ENCODE data around the gene SMARCB1.

The SMARCB1 gene

DNA sequence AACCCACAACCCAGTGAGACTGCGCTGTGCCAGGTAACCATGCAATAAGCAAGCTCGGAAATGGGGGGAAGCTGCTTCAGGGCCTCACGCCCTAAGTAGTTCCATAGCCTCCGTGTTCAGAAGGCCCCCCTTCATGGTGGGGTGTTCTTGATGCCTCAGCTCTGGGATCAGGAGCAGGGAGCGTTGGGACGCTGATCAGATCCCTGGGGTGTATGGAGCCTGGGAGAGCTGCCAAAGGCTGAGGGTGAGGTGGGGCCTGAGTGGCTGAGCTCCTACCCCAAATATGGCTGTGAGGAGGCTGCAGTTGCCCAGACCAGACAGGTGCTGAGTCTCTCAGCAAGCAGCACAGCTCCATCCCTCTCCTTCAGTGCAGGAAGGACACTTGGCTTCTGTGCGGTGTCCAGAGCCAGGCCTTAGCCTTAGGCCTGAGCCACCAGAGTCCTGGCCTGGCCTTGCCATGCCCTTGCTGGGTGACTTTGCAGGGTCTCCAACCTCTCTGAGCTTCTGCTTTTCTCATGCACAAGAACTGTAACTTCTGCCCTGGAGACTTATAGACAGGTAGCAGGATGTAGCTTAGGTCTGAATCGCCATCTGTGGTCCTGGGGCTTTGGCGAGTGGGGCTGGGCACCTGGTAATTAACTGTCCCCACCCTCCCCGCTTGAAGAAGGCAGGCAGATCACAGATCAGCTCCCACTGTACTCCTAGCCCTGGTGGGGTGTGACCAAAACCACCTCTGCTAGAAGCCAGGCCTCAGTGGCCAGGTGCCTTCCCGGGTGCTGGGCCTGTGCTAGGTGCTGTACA, 8.8 kb upstream of the SMARCB1 start:
- TF ChIP-seq FOXP2 (optimal IDR thresholded peaks at IDR 0.05; ENCODE audit: borderline replicate concordance, extremely low read depth, extremely low read length, insufficient read depth) (no peak), SIN3A (IDR thresholded peaks at IDR 0.05; ENCODE audit: borderline replicate concordance, insufficient read depth, low read length) (no peak), POLR2AphosphoS5 (IDR thresholded peaks at IDR 0.05; ENCODE audit: low read depth, low read length) (no peak)

- TF ChIP-seq TAF1 (IDR thresholded peaks at IDR 0.05; ENCODE audit: borderline replicate concordance, insufficient read depth, low read length) (no peak), POLR2AphosphoS5 (IDR thresholded peaks at IDR 0.05; ENCODE audit: low read depth, low read length) (no peak), SIN3A (IDR thresholded peaks at IDR 0.05; ENCODE audit: borderline replicate concordance, insufficient read depth, low read length) (no peak), FOXP2 (optimal IDR thresholded peaks at IDR 0.05; ENCODE audit: borderline replicate concordance, extremely low read depth, extremely low read length, insufficient read depth) (no peak)
- TF ChIP-seq, protein P1, sequence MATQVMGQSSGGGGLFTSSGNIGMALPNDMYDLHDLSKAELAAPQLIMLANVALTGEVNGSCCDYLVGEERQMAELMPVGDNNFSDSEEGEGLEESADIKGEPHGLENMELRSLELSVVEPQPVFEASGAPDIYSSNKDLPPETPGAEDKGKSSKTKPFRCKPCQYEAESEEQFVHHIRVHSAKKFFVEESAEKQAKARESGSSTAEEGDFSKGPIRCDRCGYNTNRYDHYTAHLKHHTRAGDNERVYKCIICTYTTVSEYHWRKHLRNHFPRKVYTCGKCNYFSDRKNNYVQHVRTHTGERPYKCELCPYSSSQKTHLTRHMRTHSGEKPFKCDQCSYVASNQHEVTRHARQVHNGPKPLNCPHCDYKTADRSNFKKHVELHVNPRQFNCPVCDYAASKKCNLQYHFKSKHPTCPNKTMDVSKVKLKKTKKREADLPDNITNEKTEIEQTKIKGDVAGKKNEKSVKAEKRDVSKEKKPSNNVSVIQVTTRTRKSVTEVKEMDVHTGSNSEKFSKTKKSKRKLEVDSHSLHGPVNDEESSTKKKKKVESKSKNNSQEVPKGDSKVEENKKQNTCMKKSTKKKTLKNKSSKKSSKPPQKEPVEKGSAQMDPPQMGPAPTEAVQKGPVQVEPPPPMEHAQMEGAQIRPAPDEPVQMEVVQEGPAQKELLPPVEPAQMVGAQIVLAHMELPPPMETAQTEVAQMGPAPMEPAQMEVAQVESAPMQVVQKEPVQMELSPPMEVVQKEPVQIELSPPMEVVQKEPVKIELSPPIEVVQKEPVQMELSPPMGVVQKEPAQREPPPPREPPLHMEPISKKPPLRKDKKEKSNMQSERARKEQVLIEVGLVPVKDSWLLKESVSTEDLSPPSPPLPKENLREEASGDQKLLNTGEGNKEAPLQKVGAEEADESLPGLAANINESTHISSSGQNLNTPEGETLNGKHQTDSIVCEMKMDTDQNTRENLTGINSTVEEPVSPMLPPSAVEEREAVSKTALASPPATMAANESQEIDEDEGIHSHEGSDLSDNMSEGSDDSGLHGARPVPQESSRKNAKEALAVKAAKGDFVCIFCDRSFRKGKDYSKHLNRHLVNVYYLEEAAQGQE (IDR thresholded peaks at IDR 0.05; ENCODE audit: insufficient read depth in 1 of 2, low read depth in 2 of 2, low read length in 2 of 2): no peak
These were observed 8.2 kb upstream of the SMARCB1 start for GRCh38 chr22:23778577-23778900.

DNA sequence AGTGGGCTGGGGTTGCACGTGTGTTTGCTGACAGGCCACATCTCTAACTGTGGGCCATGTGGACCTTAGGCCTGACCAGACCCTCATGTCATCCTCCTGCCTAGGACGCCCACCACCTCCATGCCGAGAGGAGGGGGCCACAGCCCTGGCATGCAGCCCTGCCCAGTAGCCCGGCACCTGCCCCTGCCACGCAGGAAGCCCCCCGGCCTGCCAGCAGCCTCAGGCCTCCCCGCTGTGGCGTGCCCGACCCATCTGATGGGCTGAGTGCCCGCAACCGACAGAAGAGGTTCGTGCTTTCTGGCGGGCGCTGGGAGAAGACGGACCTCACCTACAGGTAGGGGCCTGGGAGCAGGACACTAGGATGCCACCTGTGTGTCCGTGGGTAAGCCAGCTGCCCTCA, 7.7 kb upstream of the SMARCB1 start:
- TF ChIP-seq FOXP2 (optimal IDR thresholded peaks at IDR 0.05; ENCODE audit: borderline replicate concordance, extremely low read depth, extremely low read length, insufficient read depth) (no peak), SIN3A (IDR thresholded peaks at IDR 0.05; ENCODE audit: borderline replicate concordance, insufficient read depth, low read length) (no peak), POLR2AphosphoS5 (IDR thresholded peaks at IDR 0.05; ENCODE audit: low read depth, low read length) (no peak), TAF1 (IDR thresholded peaks at IDR 0.05; ENCODE audit: borderline replicate concordance, insufficient read depth, low read length) (no peak)
- TF ChIP-seq, protein P1 (IDR thresholded peaks at IDR 0.05; ENCODE audit: insufficient read depth in 1 of 2, low read depth in 2 of 2, low read length in 2 of 2): no peak

DNA sequence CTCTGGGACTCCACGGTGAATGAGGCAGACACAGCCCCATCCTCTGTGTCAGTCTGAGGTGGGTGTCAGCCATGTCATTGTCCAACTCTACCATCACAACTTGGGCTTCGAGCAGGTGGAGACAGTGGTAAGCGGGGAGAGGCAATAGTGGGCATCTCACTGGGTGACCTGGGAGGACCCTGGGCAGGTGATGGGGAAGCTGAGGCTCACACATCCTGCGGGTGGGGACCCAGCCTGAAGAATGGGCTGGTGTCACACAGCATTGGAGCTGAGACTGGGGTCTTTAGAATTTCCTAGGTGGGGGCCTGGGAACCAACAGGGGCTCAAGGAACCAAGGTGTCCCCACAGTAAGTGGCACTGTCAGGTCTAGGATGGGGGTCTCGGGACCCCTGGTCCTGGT, 7.0 kb upstream of the SMARCB1 start:
- TF ChIP-seq, protein P1 (IDR thresholded peaks at IDR 0.05; ENCODE audit: insufficient read depth in 1 of 2, low read depth in 2 of 2, low read length in 2 of 2): no peak
- TF ChIP-seq POLR2AphosphoS5 (IDR thresholded peaks at IDR 0.05; ENCODE audit: low read depth, low read length): no peak
- TF ChIP-seq TAF1 (IDR thresholded peaks at IDR 0.05; ENCODE audit: borderline replicate concordance, insufficient read depth, low read length): no peak
- no peak for TF ChIP-seq FOXP2 (optimal IDR thresholded peaks at IDR 0.05; ENCODE audit: borderline replicate concordance, extremely low read depth, extremely low read length, insufficient read depth)
- no peak for TF ChIP-seq SIN3A (IDR thresholded peaks at IDR 0.05; ENCODE audit: borderline replicate concordance, insufficient read depth, low read length)

DNA sequence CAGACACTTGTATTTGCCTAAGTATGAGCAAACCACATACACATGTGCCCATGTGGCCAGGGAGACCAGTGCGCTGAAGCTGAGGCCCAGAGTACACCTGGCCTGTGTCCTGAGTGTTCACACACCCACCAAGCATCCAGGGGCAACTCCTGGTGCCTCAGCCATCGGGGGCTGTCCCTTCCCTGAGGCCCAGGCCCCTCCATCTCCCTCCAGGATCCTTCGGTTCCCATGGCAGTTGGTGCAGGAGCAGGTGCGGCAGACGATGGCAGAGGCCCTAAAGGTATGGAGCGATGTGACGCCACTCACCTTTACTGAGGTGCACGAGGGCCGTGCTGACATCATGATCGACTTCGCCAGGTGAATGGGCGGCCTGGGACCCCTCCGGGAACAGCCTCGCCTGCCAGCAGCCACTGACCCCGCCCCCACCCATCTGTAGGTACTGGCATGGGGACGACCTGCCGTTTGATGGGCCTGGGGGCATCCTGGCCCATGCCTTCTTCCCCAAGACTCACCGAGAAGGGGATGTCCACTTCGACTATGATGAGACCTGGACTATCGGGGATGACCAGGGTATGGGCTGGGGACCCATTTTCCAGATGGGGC, 6.5 kb upstream of the SMARCB1 start:
- TF ChIP-seq FOXP2 (optimal IDR thresholded peaks at IDR 0.05; ENCODE audit: borderline replicate concordance, extremely low read depth, extremely low read length, insufficient read depth) (no peak), SIN3A (IDR thresholded peaks at IDR 0.05; ENCODE audit: borderline replicate concordance, insufficient read depth, low read length) (no peak), POLR2AphosphoS5 (IDR thresholded peaks at IDR 0.05; ENCODE audit: low read depth, low read length) (no peak), TAF1 (IDR thresholded peaks at IDR 0.05; ENCODE audit: borderline replicate concordance, insufficient read depth, low read length) (no peak)
- TF ChIP-seq, protein P1 (IDR thresholded peaks at IDR 0.05; ENCODE audit: insufficient read depth in 1 of 2, low read depth in 2 of 2, low read length in 2 of 2): no peak

Data from PFSK-1 (cell line).